ENCODE results near the gene ZCCHC24. TPM values are rescaled to one million over a fixed set of nuclear protein-coding genes. Genes with fewer than 3 reads are reported as not detected.

ZCCHC24 gene
- total RNA-seq, 2 experiments from 2014 or later = 0.98 to 2.2 TPM

GRCh38 chr10:79390551-79391229 is 54.7 kb downstream of the ZCCHC24 start:
- no peaks in the 10 kb centered on the region for H3K9me3 ChIP-seq (ENCODE audit: low read length)
- POLR2A ChIA-PET = no interaction called here
- H3K27ac ChIP-seq (ENCODE audit: low read depth, low read length, poor library complexity, severe bottlenecking) = no peak overlapping the region
- H4K20me1 ChIP-seq (ENCODE audit: insufficient read depth, low read length) = no peaks in the 10 kb centered on the region
- H3K9me2 ChIP-seq (ENCODE audit: insufficient read depth, low read length) = no peaks in the 10 kb centered on the region
- H3K4me2 ChIP-seq (ENCODE audit: low read length) = no peak overlapping the region
- H2AFZ ChIP-seq (ENCODE audit: low read length) = no peak overlapping the region
- no peak for TF ChIP-seq EZH2phosphoT487 (IDR thresholded peaks at IDR 0.05; ENCODE audit: borderline replicate concordance, low read depth, low read length)
- no peak for TF ChIP-seq CTCF (conservative IDR thresholded peaks at IDR 0.05; ENCODE audit: low read length)
- no peaks in the 10 kb centered on the region for H3K79me2 ChIP-seq (ENCODE audit: insufficient read depth, low read depth, low read length)
- no peak overlapping the region for H3K4me3 ChIP-seq (ENCODE audit: low read depth, low read length, poor library complexity, severe bottlenecking)
- H3K4me1 ChIP-seq (ENCODE audit: insufficient read depth, low read length, poor library complexity, severe bottlenecking) = peaks cover 7% of the 10 kb centered on the region
- intact Hi-C loops (cut with micrococcal nuclease; ENCODE audit: unreplicated experiment) = no loop called here
- no TSS peak for BruUV-seq (replicated peaks)
- CTCF ChIA-PET (ENCODE audit: unreplicated experiment) = no interaction called here
- no peaks in the 10 kb centered on the region for H3K36me3 ChIP-seq (ENCODE audit: insufficient read depth, low read length)
- no peak for DNase-seq (ENCODE audit: low spot score)

GRCh38 chr10:79390057-79390456 is 55.4 kb downstream of the ZCCHC24 start:
- Histone ChIP-seq H3K4me3 (ENCODE audit: low read depth, low read length, poor library complexity, severe bottlenecking) (no peak overlapping the region), H3K4me2 (ENCODE audit: low read length) (no peak overlapping the region), H3K36me3 (ENCODE audit: insufficient read depth, low read length) (no peaks in the 10 kb centered on the region), H3K4me1 (ENCODE audit: insufficient read depth, low read length, poor library complexity, severe bottlenecking) (peaks cover 7% of the 10 kb centered on the region), H3K9me2 (ENCODE audit: insufficient read depth, low read length) (no peaks in the 10 kb centered on the region), H3K27ac (ENCODE audit: low read depth, low read length, poor library complexity, severe bottlenecking) (no peak overlapping the region), H2AFZ (ENCODE audit: low read length) (no peak overlapping the region), H3K9me3 (ENCODE audit: low read length) (no peaks in the 10 kb centered on the region), H3K79me2 (ENCODE audit: insufficient read depth, low read depth, low read length) (no peaks in the 10 kb centered on the region), H4K20me1 (ENCODE audit: insufficient read depth, low read length) (no peaks in the 10 kb centered on the region)
- DNase-seq (ENCODE audit: low spot score) = no peak
- TF ChIP-seq CTCF (conservative IDR thresholded peaks at IDR 0.05; ENCODE audit: low read length) (no peak), EZH2phosphoT487 (IDR thresholded peaks at IDR 0.05; ENCODE audit: borderline replicate concordance, low read depth, low read length) (no peak)
- CTCF ChIA-PET (ENCODE audit: unreplicated experiment) = no interaction called here
- intact Hi-C loops (cut with micrococcal nuclease; ENCODE audit: unreplicated experiment) = no loop called here
- POLR2A ChIA-PET = interaction anchor here (0.9 kb wide), 1 partner anchor 22 kb away, joined by 5 read pairs; no protein-coding TSS in a partner anchor
- BruUV-seq (replicated peaks) = no TSS peak

- no peak overlapping the region for H2AFZ ChIP-seq (ENCODE audit: low read length)
- no peak for DNase-seq (ENCODE audit: low spot score)
- H3K9me3 ChIP-seq (ENCODE audit: low read length) = no peaks in the 10 kb centered on the region
- no peaks in the 10 kb centered on the region for H3K79me2 ChIP-seq (ENCODE audit: insufficient read depth, low read depth, low read length)
- H4K20me1 ChIP-seq (ENCODE audit: insufficient read depth, low read length) = no peaks in the 10 kb centered on the region
- H3K27ac ChIP-seq (ENCODE audit: low read depth, low read length, poor library complexity, severe bottlenecking) = no peak overlapping the region
- no peak overlapping the region for H3K4me2 ChIP-seq (ENCODE audit: low read length)
- ChIA-PET CTCF (ENCODE audit: unreplicated experiment) (no interaction called here), POLR2A (no interaction called here)
- no peaks in the 10 kb centered on the region for H3K36me3 ChIP-seq (ENCODE audit: insufficient read depth, low read length)
- no peak overlapping the region for H3K4me3 ChIP-seq (ENCODE audit: low read depth, low read length, poor library complexity, severe bottlenecking)
- TF ChIP-seq EZH2phosphoT487 (IDR thresholded peaks at IDR 0.05; ENCODE audit: borderline replicate concordance, low read depth, low read length) = no peak
- TF ChIP-seq CTCF (conservative IDR thresholded peaks at IDR 0.05; ENCODE audit: low read length) = no peak
- peaks cover 7% of the 10 kb centered on the region for H3K4me1 ChIP-seq (ENCODE audit: insufficient read depth, low read length, poor library complexity, severe bottlenecking)
- intact Hi-C loops (cut with micrococcal nuclease; ENCODE audit: unreplicated experiment) = no loop called here
- H3K9me2 ChIP-seq (ENCODE audit: insufficient read depth, low read length) = no peaks in the 10 kb centered on the region
- no TSS peak for BruUV-seq (replicated peaks)
Measured at GRCh38 chr10:79387974-79388850, 57.2 kb downstream of the ZCCHC24 start.

Measured in OCI-LY7 (cell line).